GM19372 (cell line): ENCODE data around the gene TWIST1.

Source experiments
- ATAC-seq: cut with Tn5 transposase; IDR thresholded peaks from one replicate; pipeline ENCODE4 v1.9.1; 2021; ENCODE audit warnings: mild to moderate bottlenecking, low read depth, moderate library complexity; ENCODE audit not compliant: unreplicated experiment

Gene TWIST1

GRCh38 chr7:19113855-19114550, 3.4 kb downstream of the TWIST1 start:
- ATAC-seq = no peak

GRCh38 chr7:19113002-19113350, 4.5 kb downstream of the TWIST1 start:
- no peak for ATAC-seq

- no peak for ATAC-seq
Observed at GRCh38 chr7:19112274-19113001, 5.0 kb downstream of the TWIST1 start.

- no peak for ATAC-seq
Observed at GRCh38 chr7:19111474-19112273, 5.8 kb downstream of the TWIST1 start.

- ATAC-seq = no peak
Observed at GRCh38 chr7:19110776-19111175, 6.7 kb downstream of the TWIST1 start.

- no peak for ATAC-seq
Observed at GRCh38 chr7:19110026-19110730, 7.3 kb downstream of the TWIST1 start.

GRCh38 chr7:19109000-19109946, 8.2 kb downstream of the TWIST1 start:
- ATAC-seq = no peak

GRCh38 chr7:19107356-19108146, 9.9 kb downstream of the TWIST1 start:
- ATAC-seq = no peak

GRCh38 chr7:19107081-19107355, 10.4 kb downstream of the TWIST1 start:
- ATAC-seq = no peak

- ATAC-seq = no peak
Observed at GRCh38 chr7:19106241-19107080, 11.0 kb downstream of the TWIST1 start.

- no peak for ATAC-seq
Observed at GRCh38 chr7:19105546-19105945, 11.9 kb downstream of the TWIST1 start.

- no peak for ATAC-seq
Observed at GRCh38 chr7:19104811-19105210, 12.6 kb downstream of the TWIST1 start.

GRCh38 chr7:19102884-19103283, 14.6 kb downstream of the TWIST1 start:
- no peak for ATAC-seq

- ATAC-seq = no peak
Observed at GRCh38 chr7:19101909-19102308, 15.5 kb downstream of the TWIST1 start.

- ATAC-seq = no peak
Observed at GRCh38 chr7:19101472-19101871, 16.0 kb downstream of the TWIST1 start.

- no peak for ATAC-seq
Observed at GRCh38 chr7:19099924-19100323, 17.5 kb downstream of the TWIST1 start.

GRCh38 chr7:19099194-19099593, 18.2 kb downstream of the TWIST1 start:
- ATAC-seq = no peak

- ATAC-seq = no peak
Observed at GRCh38 chr7:19098510-19098909, 18.9 kb downstream of the TWIST1 start.
